Aorta (tissue), 5 donors: ENCODE measurements around the gene BACH2. TPM values are rescaled to one million over a fixed set of nuclear protein-coding genes. Genes with fewer than 3 reads are reported as not detected.

Source experiments
- ATAC-seq: fragments of 200-7000 bp; cut with Tn5 transposase; one replicate; pipeline ENCODE4 v1.9.1; 2022; ENCODE audit warnings: moderate library complexity; ENCODE audit not compliant: low FRiP score
- DNase-seq, 2 donors: peaks; one replicate each; pipeline ENCODE4 v3.0.0-alpha.2; 2020
- H3K27ac ChIP-seq, 2 donors: one replicate each; pipeline ENCODE4 v1.5.1; 2013; ENCODE audit warnings: low read length in 2 of 2, mild to moderate bottlenecking in 2 of 2, moderate library complexity in 2 of 2, control low read depth in 1 of 2, inconsistent platforms in 1 of 2, low read depth in 1 of 2
- H3K27me3 ChIP-seq, 2 donors: one replicate each; pipeline ENCODE4 v1.6.1; 2013; ENCODE audit warnings: control low read depth in 1 of 2, low read length in 1 of 2, mild to moderate bottlenecking in 1 of 2, moderate library complexity in 1 of 2; ENCODE audit not compliant: insufficient read depth in 2 of 2, control insufficient read depth in 1 of 2
- H3K36me3 ChIP-seq, 2 donors: one replicate each; pipeline ENCODE4 v1.6.1; 2013; ENCODE audit warnings: control low read depth in 1 of 2, low read length in 1 of 2, mild to moderate bottlenecking in 1 of 2; ENCODE audit not compliant: insufficient read depth in 2 of 2, control insufficient read depth in 1 of 2
- H3K4me1 ChIP-seq, 2 donors: one replicate each; pipeline ENCODE4 v1.6.1; 2013; ENCODE audit warnings: low read length in 2 of 2, control low read depth in 1 of 2, mild to moderate bottlenecking in 1 of 2, moderate library complexity in 1 of 2; ENCODE audit not compliant: insufficient read depth in 2 of 2, control insufficient read depth in 1 of 2
- H3K4me3 ChIP-seq, 2 donors: one replicate each; pipeline ENCODE4 v1.5.1; 2013; ENCODE audit warnings: low read length in 2 of 2, control low read depth in 1 of 2, mild to moderate bottlenecking in 1 of 2
- H3K9me3 ChIP-seq: one replicate; pipeline ENCODE4 v1.6.1; 2013; ENCODE audit warnings: mild to moderate bottlenecking, low read length; ENCODE audit not compliant: control insufficient read depth
- WGBS, 2 donors: extraction: QIAGEN DNeasy Blood & Tissue Kit; methylation state at CpG; one replicate each; pipeline ENCODE4 v1.1.7; 2013; 5-methylcytosine and 5-hydroxymethylcytosine counted together
- intact Hi-C, 2 donors: fragments of 100-400 bp; cut with DNase I; formaldehyde crosslinking; loops; one replicate each; pipeline versions ENCODE4 v1.14.2 to v1.15.0; 2022
- polyA plus RNA-seq, 2 donors: library from polyadenylated mRNA; stranded (reverse); fragments of 200-250 nt; gene quantifications; one replicate each; pipeline ENCODE4 v1.2.3, GENCODE V29; 2013
- total RNA-seq, 2 donors: library from RNA; stranded (reverse); fragmentation: NEBNext Ultra II Directional; extraction: Animal tissue kit (Norgen Biotek cat#: 25700); gene quantifications; one replicate each; pipeline ENCODE4 v1.2.1, GENCODE V29; 2021
- donor health status: healthy with polysubstance abuse.
- donor health status: Bipolar disorder and iron deficiency.
- donor health status: DM: no; HTN: no; CAD: no.
- donor health status: DM: no; HTN: no; CAD: no.
- donor health status: DM: yes; HTN: yes; CAD: no.

BACH2 gene
- total and polyA plus RNA-seq, 4 donors: 0.36 to 22.2 (median 6.1) TPM

DNA sequence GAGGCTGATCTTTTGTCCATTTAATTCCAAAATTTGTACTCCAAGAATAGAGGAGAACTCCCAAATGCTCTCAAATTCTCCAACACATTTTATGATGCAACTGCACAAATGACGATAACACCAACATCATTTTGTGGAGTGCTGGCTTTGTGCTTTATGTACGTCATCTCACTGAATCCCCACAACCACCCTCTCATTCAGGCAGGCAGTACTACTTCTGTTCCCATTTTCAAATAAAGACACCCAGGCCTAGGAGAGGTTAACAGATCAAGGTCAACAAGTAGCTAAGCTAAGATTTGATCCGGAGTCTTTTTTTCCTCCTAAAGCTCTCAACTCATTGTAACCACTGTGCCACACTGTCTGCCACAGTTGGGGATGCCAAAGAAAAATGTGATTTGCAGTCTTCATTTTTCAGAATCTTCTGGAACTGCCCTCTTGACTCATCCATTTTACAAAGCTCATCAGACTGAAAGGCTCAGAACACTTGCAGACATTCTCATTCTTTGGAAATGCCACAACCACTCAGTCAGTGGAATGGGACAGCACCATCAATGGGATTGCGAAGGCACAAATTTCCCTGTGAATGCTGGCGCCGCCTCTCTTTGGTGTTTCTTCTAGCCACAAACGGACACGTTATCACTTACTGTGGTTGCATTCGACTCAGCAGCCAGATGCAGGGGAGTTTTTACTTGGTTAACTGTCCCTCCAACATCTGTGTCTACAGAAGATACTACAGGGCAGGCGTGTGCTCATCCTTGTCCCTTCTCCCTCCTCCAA is 217.9 kb downstream of the BACH2 start:
- Histone ChIP-seq H3K36me3 (no peaks in the 10 kb centered on the region), H3K9me3 (no peaks in the 10 kb centered on the region), H3K4me3 (no peak overlapping the region), H3K4me1 (no peaks in the 10 kb centered on the region), H3K27me3 (no peaks in the 10 kb centered on the region), H3K27ac (no peak overlapping the region)
- intact Hi-C loops: no loop called here
- 93 to 94% methylated on average over 10 of the region's 10 CpGs for WGBS, 2 donors
- DNase-seq (no peak), ATAC-seq (no peak)

DNA sequence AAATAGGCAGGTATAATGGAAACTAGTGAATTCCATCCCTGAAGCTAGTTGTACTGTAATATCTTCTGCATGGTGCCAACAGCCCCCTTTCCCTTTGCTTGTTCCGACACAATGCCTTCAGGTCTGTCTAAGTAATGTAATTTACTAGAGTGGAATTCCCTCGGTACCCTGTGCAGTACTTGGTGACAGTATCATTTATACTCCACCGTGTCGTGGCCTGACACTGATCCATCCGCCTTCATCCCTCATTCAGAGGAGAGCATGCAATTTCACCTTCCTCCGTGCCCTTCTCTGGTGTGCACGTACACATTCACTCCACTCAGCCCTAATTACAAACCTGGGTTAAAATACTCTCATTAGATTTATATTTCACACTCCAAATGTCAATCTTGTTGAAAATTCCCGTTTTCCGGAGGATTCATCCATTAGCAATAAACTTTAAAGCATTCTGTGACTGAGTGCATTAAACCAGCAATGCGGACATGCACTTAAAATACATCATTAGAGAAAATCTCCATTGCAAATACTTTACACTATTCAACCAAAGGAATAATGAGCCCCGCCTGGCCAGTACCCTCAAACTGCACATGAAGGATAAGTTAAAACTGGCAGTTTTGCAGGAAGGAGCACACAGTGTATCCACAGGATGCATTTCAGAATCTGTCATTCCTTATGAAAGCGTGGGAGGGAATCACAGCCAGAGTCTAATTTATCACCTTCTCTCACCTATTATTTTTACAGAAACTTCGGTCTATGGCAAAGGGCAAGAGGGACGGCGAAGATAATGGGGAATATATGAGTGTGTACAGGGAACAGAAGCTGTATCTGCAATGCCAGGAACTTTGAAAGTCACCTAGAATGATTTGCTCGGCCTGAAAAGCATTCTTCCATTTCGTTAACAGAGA is 219.9 kb downstream of the BACH2 start:
- no peaks in the 10 kb centered on the region for H3K4me1 ChIP-seq
- no peaks in the 10 kb centered on the region for H3K27me3 ChIP-seq
- ATAC-seq (no peak), DNase-seq (no peak)
- no peak overlapping the region for H3K27ac ChIP-seq
- H3K9me3 ChIP-seq: no peaks in the 10 kb centered on the region
- no peaks in the 10 kb centered on the region for H3K36me3 ChIP-seq
- no peak overlapping the region for H3K4me3 ChIP-seq
- intact Hi-C loops: no loop called here
- 95% methylated on average over 17 of the region's 17 CpGs for WGBS, 2 donors

DNA sequence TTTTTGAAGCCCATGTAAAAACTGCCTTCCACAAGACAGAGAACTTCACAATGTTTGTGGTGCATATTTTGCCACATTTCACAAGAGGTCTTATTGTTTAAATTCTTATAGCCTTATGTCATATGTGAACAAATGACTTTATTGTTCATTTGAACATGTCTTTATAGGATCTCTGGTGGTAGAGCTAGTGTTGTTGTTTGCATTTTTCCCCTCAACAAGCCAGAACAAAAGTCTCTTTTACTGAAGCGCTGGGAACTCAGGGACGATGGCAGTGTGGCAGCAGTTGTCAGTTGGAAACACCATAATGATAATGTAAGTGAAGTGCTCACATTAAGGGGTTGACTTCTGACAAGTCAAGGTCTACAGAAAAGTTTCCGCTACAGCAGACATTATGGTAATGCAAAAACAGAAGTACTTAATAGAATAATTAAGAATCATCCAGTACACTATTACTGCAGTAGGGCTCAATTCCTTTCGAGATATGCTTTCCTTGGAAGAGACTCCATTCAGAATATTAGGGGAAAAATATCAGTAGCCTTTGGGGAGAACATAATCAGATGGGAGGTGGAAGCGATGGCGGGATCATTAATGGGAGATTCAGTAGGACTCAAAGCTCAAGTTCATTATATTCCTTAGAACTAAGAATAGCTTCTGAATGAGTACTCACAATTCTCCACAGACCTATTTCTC is 222.3 kb downstream of the BACH2 start:
- ATAC-seq: no peak
- H3K27me3 ChIP-seq: no peaks in the 10 kb centered on the region
- no peaks in the 10 kb centered on the region for H3K36me3 ChIP-seq
- no peak overlapping the region for H3K4me3 ChIP-seq
- DNase-seq: no peak
- intact Hi-C loops: loop anchor here in 1 of 2 donors (5.0 kb wide), 1 partner anchor 37 kb away; no protein-coding TSS in a partner anchor
- no peaks in the 10 kb centered on the region for H3K9me3 ChIP-seq
- WGBS, 2 donors: 95 to 96% methylated on average over 6 of the region's 6 CpGs
- no peak overlapping the region for H3K27ac ChIP-seq
- H3K4me1 ChIP-seq: no peaks in the 10 kb centered on the region

DNA sequence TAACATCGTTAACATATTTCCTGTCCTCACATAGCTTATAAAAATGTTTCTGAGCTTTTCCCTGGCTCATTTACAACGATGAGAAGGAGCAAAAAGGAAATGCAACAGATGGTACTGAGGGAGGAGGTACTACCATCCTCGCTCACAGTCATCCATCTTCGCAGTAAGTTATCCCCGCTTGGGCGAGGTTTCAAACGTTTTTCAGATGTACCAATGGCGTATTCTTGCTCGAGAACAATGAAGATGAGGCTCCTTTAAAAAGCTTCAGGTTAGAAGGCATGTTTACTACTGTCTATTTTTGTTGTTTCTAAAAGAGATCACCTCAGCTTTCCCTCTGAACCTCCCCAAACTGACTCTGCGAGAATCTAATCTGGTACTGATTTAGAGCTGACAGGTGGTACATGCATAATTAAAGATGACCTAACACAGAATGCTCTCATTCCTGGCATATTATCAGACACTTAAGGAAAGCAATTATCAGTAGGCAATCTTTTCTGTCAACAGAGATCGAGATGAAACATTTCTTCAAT is 223.6 kb downstream of the BACH2 start:
- Histone ChIP-seq H3K9me3 (no peaks in the 10 kb centered on the region), H3K27ac (no peak overlapping the region), H3K4me1 (no peaks in the 10 kb centered on the region), H3K4me3 (no peak overlapping the region), H3K27me3 (no peaks in the 10 kb centered on the region), H3K36me3 (no peaks in the 10 kb centered on the region)
- WGBS, 2 donors: 87% methylated on average over 11 of the region's 11 CpGs
- no peak for DNase-seq
- ATAC-seq: no peak
- intact Hi-C loops: loop anchor here in 1 of 2 donors (5.0 kb wide), 1 partner anchor 36 kb away; no protein-coding TSS in a partner anchor

DNA sequence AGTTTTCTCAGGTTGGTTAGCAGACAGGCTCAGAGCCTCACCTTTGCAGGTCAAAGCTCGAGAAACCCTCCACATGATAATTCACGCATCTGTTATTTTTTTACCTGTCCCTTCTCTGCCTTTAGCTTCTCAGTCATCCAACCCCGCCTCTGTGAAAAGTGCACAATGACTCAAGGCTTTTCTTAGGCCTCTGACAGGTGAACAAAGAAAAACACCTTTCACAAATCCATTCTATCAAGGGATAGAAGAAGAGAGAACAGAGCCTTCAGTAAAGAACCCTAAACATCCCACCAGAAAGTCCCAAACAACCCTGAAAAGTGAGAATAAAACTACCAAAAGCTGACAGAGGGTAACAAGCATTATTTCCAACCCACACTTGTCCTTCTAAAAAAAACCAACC is 224.1 kb downstream of the BACH2 start:
- H3K27ac ChIP-seq: no peak overlapping the region
- no peak overlapping the region for H3K4me3 ChIP-seq
- H3K9me3 ChIP-seq: no peaks in the 10 kb centered on the region
- no peak for DNase-seq
- no peaks in the 10 kb centered on the region for H3K27me3 ChIP-seq
- no peak for ATAC-seq
- H3K4me1 ChIP-seq: no peaks in the 10 kb centered on the region
- WGBS, 2 donors: 93 to 97% methylated on average over 3 of the region's 3 CpGs
- no peaks in the 10 kb centered on the region for H3K36me3 ChIP-seq
- intact Hi-C loops: loop anchor here in 1 of 2 donors (5.0 kb wide), 1 partner anchor 35 kb away; no protein-coding TSS in a partner anchor

DNA sequence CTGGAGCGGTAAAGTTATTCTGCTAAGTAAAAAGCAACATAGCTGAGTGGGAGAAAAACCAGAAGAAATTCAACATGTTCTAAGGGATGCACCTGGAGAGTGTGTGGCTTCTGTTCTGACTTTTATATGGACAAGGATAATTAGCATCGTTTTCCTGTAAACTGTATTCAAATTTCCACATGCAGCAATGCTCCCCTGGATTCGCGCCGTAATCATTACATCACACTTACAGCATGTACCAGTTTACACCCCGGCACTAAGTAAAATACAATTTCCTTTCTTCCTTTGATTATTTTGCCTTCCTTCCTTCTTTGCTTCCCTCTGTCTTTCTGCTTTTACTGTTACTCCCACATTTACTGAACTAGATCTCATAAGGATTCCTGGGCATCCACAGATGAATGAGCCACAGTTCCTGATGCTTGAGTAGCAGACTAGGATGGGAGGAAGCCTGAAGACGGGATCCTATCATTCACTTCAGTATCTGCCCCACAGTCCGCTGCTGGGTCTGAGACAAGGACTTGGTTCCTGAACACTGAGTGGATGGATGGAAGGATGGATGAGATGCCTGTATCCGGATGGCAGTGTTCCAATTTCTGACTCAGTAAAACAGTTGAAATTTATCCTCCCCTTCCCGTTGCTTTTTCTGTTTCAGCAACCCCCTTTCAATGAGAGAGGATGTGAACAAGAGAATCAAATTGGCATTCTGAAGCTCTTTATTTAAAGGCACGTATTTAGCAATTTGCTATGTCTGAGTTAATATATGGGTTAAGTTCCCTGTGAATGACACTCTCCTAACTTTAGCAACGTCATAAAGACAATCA is 227.7 kb downstream of the BACH2 start:
- no peak overlapping the region for H3K27ac ChIP-seq
- intact Hi-C loops: no loop called here
- no peaks in the 10 kb centered on the region for H3K4me1 ChIP-seq
- H3K27me3 ChIP-seq: no peaks in the 10 kb centered on the region
- H3K9me3 ChIP-seq: no peaks in the 10 kb centered on the region
- DNase-seq: no peak
- WGBS, 2 donors: 88% methylated on average over 12 of the region's 12 CpGs
- no peak for ATAC-seq
- no peaks in the 10 kb centered on the region for H3K36me3 ChIP-seq
- H3K4me3 ChIP-seq: no peak overlapping the region

DNA sequence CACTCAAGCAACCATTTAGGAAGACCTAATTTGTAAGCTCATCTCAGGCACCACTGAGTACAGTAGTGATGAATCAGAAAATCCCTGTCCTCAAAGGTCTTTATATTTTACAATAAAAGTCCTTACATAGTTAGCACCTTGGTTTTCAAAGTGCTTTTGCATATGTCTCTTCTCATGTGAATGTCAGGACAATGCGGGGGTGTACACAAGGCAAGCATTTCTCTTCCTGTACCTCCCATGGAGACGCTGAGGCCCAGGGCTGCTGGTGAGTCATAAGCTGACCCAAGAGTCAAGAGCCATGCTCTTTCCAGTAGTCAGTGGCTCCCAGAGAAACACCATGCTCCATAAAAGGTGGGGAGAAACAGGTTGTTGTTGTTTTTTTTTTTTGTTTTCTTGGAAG is 228.4 kb downstream of the BACH2 start:
- 78 to 81% methylated on average over 2 of the region's 2 CpGs for WGBS, 2 donors
- Histone ChIP-seq H3K27ac (no peak overlapping the region), H3K4me3 (no peak overlapping the region), H3K36me3 (no peaks in the 10 kb centered on the region), H3K4me1 (no peaks in the 10 kb centered on the region), H3K9me3 (no peaks in the 10 kb centered on the region), H3K27me3 (no peaks in the 10 kb centered on the region)
- no peak for DNase-seq
- ATAC-seq: no peak
- intact Hi-C loops: no loop called here

DNA sequence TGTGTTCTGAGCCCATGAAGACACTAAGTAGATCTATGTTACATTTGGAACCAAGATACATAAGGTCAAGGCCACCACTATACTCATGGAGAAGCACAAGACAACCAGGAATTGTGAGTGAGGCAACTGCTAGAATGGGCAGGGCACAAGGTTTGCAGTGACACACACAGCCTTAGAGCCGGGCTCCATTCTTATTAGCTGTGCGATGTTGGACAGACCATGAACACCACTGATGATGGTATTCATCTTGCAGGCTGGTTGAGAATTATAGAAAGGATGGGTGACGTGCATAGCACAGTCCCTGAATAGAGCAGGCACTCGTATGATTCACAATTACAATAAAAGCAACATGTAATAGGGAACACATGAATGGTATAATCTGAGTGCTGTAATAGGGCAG is 229.9 kb downstream of the BACH2 start:
- Histone ChIP-seq H3K4me3 (no peak overlapping the region), H3K4me1 (no peaks in the 10 kb centered on the region), H3K27ac (no peak overlapping the region), H3K27me3 (no peaks in the 10 kb centered on the region), H3K9me3 (no peaks in the 10 kb centered on the region), H3K36me3 (no peaks in the 10 kb centered on the region)
- 93 to 95% methylated on average over 4 of the region's 4 CpGs for WGBS, 2 donors
- intact Hi-C loops: no loop called here
- DNase-seq (no peak), ATAC-seq (no peak)
